Ishikawa (cell line): ENCODE results near the gene COX4I1.

ENCODE experiments used
- CEBPB ChIP-seq: IDR thresholded peaks from 2 replicates; pipeline ENCODE4 v1.6.1; 2012
- CREB1 ChIP-seq: IDR thresholded peaks from 2 replicates; pipeline ENCODE4 v1.6.1; 2012; ENCODE audit warnings: low read depth
- EP300 ChIP-seq: IDR thresholded peaks from 2 replicates; pipeline ENCODE4 v1.6.1; 2012; ENCODE audit warnings: borderline replicate concordance
- FOXM1 ChIP-seq: IDR thresholded peaks from 2 replicates; pipeline ENCODE4 v1.6.1; 2012; ENCODE audit warnings: low read depth, borderline replicate concordance
- RAD21 ChIP-seq: IDR thresholded peaks from 2 replicates; pipeline ENCODE4 v1.6.1; 2012; ENCODE audit warnings: low read depth
- TAF1 ChIP-seq: IDR thresholded peaks from 2 replicates; pipeline ENCODE4 v1.6.1; 2012; ENCODE audit warnings: low read depth, mild to moderate bottlenecking
- TCF12 ChIP-seq: IDR thresholded peaks from 2 replicates; pipeline ENCODE4 v1.6.1; 2012; ENCODE audit warnings: low read depth
- TEAD4 ChIP-seq: IDR thresholded peaks from 2 replicates; pipeline ENCODE4 v1.6.1; 2012
- YY1 ChIP-seq: IDR thresholded peaks from 2 replicates; pipeline ENCODE4 v1.6.1; 2012; ENCODE audit warnings: low read depth
- ZBTB7A ChIP-seq: IDR thresholded peaks from 2 replicates; pipeline ENCODE4 v1.6.1; 2012; ENCODE audit warnings: low read depth
- TF ChIP-seq, protein P1 (sequence below): IDR thresholded peaks from 2 replicates; pipeline ENCODE4 v1.6.1; 2012; ENCODE audit warnings: low read depth, mild to moderate bottlenecking
- TF ChIP-seq, protein P2 (sequence below): IDR thresholded peaks from 2 replicates; pipeline ENCODE4 v1.6.1; 2012

DNA sequence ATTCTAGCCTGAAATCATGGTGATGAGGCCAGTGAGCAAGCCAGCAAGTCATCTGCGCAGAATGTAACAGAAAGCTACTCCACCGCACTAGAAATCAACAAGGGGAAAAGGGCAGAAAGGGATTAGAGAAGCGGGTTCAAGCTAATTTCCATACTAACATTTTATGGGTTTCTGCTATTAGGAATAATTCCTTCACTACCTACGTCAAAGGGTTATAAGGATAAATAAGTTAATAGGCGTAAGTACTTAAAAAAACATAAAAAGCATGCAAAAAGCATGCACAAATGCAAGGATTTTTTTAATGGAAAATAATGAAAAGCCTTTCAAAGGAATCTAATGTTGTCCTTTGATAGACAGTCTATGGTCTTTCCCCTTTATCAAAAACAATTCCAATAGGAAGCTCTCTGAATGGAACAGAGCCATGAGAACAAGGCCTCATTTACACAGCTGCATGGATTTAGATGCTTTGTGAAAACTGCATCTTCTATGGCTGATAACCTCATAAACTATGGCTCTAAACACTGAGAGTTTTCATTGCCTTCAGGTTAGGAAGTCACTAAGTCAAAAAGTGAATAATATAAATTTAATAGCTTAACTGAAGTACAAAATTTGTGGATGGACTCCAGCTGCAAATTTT lies 5.7 kb upstream of the COX4I1 start:
- TF ChIP-seq YY1, result no peak
- no peak for TF ChIP-seq EP300
- no peak for TF ChIP-seq TEAD4
- TF ChIP-seq TCF12, result no peak
- TF ChIP-seq RAD21, result no peak
- no peak for TF ChIP-seq CREB1
- TF ChIP-seq, protein P1, sequence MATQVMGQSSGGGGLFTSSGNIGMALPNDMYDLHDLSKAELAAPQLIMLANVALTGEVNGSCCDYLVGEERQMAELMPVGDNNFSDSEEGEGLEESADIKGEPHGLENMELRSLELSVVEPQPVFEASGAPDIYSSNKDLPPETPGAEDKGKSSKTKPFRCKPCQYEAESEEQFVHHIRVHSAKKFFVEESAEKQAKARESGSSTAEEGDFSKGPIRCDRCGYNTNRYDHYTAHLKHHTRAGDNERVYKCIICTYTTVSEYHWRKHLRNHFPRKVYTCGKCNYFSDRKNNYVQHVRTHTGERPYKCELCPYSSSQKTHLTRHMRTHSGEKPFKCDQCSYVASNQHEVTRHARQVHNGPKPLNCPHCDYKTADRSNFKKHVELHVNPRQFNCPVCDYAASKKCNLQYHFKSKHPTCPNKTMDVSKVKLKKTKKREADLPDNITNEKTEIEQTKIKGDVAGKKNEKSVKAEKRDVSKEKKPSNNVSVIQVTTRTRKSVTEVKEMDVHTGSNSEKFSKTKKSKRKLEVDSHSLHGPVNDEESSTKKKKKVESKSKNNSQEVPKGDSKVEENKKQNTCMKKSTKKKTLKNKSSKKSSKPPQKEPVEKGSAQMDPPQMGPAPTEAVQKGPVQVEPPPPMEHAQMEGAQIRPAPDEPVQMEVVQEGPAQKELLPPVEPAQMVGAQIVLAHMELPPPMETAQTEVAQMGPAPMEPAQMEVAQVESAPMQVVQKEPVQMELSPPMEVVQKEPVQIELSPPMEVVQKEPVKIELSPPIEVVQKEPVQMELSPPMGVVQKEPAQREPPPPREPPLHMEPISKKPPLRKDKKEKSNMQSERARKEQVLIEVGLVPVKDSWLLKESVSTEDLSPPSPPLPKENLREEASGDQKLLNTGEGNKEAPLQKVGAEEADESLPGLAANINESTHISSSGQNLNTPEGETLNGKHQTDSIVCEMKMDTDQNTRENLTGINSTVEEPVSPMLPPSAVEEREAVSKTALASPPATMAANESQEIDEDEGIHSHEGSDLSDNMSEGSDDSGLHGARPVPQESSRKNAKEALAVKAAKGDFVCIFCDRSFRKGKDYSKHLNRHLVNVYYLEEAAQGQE, result no peak
- TF ChIP-seq, protein P2, sequence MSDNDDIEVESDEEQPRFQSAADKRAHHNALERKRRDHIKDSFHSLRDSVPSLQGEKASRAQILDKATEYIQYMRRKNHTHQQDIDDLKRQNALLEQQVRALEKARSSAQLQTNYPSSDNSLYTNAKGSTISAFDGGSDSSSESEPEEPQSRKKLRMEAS, result no peak
- TF ChIP-seq TAF1, result no peak
- no peak for TF ChIP-seq FOXM1
- TF ChIP-seq ZBTB7A, result no peak
- no peak for TF ChIP-seq CEBPB
